Posterior cingulate gyrus (tissue), 11 donors: ENCODE data around the gene ARID2.

Experiments used
- DNase-seq, 10 donors: peaks; one replicate each; pipeline versions ENCODE4 v3.0.0 to v3.0.0-alpha.2; 2020 to 2021; ENCODE audit warnings: mixed read lengths in 3 of 10
- intact Hi-C: fragments of 100-400 bp; cut with DNase I; formaldehyde crosslinking; loops from one replicate; pipeline ENCODE4 v1.15.1; 2023

The ARID2 gene

DNA sequence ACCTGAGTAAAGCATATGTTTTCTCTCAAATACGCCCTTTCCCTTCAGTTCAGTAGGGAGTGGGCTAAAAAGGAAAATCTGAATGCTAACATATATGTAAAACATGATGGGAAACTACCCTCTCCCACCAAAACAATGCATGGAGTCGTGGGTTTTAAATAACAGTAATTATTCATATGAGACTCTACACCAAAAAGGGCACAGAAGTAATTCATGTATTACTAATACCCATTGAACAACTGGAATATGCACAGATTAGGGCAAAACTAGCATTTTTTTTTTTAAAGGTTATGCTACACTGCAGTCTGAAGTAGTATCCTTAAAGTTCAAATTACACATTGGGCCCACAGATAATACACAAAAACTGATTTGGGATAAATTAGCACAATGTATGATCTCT is 8.1 kb upstream of the ARID2 start:
- DNase-seq, result no peak
- intact Hi-C loops, result loop anchor here (10.0 kb wide), 1 partner anchor 117 kb away; no protein-coding TSS in a partner anchor

DNA sequence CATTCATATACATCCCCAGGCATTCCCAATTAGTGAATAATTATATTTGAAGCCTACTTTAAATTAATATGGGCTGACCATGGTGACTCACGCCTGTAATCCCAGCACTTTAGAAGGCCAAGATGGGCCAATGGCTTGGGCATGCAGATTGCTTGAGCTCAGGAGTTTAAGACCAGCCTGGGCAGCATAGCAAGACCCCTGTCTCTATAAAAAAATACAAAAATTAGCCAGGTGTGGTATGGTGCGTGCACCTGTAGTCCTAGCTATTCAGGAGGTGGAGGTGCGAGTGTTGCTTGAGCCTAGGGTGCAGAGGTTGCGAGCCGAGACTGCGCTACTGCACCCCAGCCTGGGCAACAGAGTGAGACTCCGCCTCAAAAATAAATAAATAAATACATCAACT is 7.6 kb upstream of the ARID2 start:
- DNase-seq, result no peak
- intact Hi-C loops, result loop anchor here (10.0 kb wide), 1 partner anchor 117 kb away; no protein-coding TSS in a partner anchor

DNA sequence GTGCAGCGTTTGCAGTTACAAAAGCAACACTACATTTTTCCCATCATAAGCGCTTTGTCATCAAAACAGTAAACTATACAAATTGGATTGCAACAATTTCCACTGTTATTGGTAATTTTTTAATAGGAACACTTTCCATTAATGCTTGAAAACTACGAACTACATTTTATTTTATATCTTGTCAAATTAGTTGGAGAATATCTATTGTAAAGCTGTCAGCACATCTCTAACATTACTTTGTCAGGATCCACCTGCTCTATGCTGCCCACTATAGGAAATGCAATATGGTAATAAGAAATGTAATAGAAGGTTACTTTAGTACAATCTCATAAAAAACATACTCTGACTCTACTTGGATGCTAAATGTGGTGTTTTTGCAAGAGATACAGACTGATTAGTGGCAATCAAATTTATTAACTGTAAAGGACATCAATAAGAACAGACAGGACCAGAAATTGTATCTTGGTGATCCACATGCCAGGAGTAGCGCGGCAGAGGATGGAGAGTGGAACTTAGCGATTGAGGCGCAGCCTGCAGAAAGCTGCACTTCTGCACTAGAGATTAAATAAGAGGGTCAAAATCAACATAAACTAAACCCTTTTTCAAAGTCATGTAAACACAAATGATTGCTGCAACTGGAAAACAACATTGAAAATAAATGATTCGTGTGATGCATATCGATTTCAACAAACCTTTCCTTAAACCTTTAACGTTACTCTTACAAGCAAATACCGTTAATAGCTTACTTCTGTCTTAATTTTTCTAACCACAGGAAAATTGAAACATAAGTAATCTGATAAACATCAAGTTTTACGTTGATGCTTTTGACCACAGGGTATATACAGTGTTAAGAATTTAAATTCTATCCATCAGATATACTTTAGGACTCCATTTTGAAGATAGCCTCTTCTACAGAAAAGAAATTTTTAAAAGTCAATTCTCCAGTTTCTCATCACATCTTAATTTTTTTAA is 3.6 kb upstream of the ARID2 start:
- intact Hi-C loops, result loop anchor here (5.0 to 10.0 kb wide), 3 partner anchors 121 to 509 kb away; partner anchors contain the start of gene ANO6

GRCh38 chr12:45726603-45727300 is 2.8 kb upstream of the ARID2 start:
- DNase-seq, result peak; percentile 47 to 91 (median 55)
- intact Hi-C loops, result loop anchor here (5.0 to 10.0 kb wide), 3 partner anchors 122 to 509 kb away; partner anchors contain the start of gene ANO6

More for the DNA sequence above, 3.6 kb upstream of the ARID2 start:
- DNase-seq, result peak in 6 of 10 donors; percentile 22 to 83 (median 37)

- DNase-seq, result peak; percentile 84 to 98 (median 88)
- intact Hi-C loops, result loop anchor here (5.0 to 10.0 kb wide), 3 partner anchors 123 to 510 kb away; partner anchors contain the start of gene ANO6
Observed at GRCh38 chr12:45727301-45727979, 2.1 kb upstream of the ARID2 start.

GRCh38 chr12:45727980-45728629 is 1.4 kb upstream of the ARID2 start:
- DNase-seq, result no peak
- intact Hi-C loops, result loop anchor here (5.0 to 10.0 kb wide), 3 partner anchors 123 to 511 kb away; partner anchors contain the start of gene ANO6

- intact Hi-C loops, result loop anchor here (5.0 to 10.0 kb wide), 3 partner anchors 124 to 511 kb away; partner anchors contain the start of gene ANO6
Observed at GRCh38 chr12:45728630-45729232, 775 bp upstream of the ARID2 start.

DNA sequence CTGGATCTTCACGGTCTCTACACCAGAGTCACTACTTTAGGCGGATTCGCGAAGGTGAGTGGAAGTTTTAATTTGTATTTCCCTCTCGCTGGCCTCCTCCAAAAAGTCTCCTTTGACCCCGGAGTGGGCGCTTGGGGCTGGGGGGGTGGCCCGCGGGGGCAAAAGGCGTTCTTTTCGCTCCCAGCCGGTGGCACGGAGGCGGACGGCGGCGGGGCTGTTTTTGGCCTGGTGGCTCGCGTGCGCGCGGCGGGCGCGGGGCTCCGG is 510 bp downstream of the ARID2 start:
- DNase-seq, result peak in 5 of 10 donors; percentile 8 to 80 (median 27)
- intact Hi-C loops, result loop anchor here (1.0 kb wide), 1 partner anchor 260 kb away; the partner anchor contains the start of gene SCAF11

More at GRCh38 chr12:45728630-45729232, 775 bp upstream of the ARID2 start:
- DNase-seq, result peak; percentile 93 to 99 (median 96)

- intact Hi-C loops, result loop anchor here (1.0 kb wide), 1 partner anchor 260 kb away; the partner anchor contains the start of gene SCAF11
- peak; percentile 24 to 89 (median 47) for DNase-seq
Observed at GRCh38 chr12:45730348-45731189, 1.1 kb downstream of the ARID2 start.

GRCh38 chr12:45731190-45731775 is 1.8 kb downstream of the ARID2 start:
- no peak for DNase-seq
- intact Hi-C loops, result no loop called here

DNA sequence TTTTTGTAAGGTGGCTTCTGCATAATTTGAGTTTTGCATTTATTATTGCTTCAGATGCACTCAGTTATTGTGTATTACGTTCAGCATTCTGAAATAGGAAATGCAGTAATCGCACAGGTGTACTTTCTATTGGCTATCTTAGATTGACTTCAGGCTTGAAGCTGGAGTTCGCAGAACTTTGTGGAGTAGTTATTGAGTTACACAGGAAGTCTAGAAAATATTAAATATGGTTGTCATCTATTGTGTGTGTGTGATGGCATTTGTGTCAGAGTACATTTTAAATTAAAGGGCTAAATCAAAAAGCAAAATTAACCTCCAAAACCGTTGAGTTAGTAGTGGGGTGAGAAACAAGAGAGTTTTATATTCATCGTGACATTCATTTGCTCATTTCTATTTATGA is 2.7 kb downstream of the ARID2 start:
- no peak for DNase-seq
- intact Hi-C loops, result no loop called here

DNA sequence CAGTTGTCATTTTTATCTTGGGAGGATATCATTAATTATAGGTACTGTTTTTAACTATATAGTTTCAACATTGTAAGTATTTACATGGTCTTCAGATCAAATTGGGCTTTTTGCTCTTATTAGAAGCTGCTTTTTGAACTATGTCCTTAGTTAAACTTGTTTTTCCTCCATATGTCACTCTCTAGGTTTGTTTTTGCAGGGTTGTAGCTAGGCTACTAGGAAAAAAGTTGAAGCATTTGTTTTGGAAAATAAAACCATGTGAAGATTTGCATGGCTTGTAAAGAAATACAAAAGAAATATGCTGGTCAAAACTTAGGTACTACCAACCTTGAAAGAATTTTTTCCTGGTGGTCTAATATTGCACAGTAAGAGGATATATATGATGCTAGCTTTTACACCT is 3.4 kb downstream of the ARID2 start:
- intact Hi-C loops, result no loop called here
- DNase-seq, result no peak

DNA sequence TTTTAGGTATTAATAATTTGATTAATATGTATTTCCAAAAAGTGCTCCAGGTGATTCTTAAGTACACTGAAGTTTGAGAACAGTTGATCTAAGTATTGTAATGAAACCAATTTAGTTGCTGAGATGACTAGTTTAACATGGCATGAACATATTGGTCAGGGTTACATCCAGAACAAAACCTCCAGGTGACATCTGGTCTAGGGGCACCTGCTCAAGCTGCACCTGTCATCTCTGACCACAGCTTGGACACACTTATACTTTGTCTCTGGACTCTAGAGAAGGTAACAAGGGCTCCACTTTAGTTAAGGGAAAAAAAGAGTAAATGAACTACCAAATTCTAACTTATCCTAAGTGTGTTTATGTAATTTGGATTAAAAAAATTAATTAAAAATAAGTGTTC is 8.1 kb downstream of the ARID2 start:
- no peak for DNase-seq
- intact Hi-C loops, result no loop called here

GRCh38 chr12:45742590-45742989 is 13.1 kb downstream of the ARID2 start:
- no peak for DNase-seq
- intact Hi-C loops, result no loop called here

GRCh38 chr12:45743247-45743646 is 13.7 kb downstream of the ARID2 start:
- no peak for DNase-seq
- intact Hi-C loops, result no loop called here

DNA sequence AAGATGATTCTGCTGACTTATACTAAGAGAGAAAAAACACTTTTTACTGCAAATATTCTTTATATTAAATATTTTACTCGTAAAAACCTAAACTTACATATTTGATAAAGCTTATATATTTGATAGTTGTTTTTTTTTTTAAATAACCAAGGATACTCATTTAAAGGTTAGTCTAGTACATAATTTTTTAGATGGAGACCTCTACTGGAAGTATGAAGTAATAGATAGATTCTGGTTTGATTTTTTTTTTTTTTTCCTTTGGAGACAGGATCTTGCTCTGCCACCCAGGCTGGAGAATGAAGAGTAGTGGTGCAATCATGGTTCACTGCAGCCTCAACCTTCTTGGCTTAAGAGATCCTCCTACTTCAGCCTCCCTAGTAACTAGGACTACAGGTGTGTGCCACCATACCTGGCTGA is 16.4 kb downstream of the ARID2 start:
- intact Hi-C loops, result no loop called here
- no peak for DNase-seq

- DNase-seq, result peak in 3 of 10 donors; percentile 69 to 78 (median 72)
- intact Hi-C loops, result no loop called here
Observed at GRCh38 chr12:45756666-45757065, 27.2 kb downstream of the ARID2 start.

GRCh38 chr12:45757172-45757571 is 27.7 kb downstream of the ARID2 start:
- intact Hi-C loops, result no loop called here
- DNase-seq, result no peak
